ENCODE measurements around the gene GTSE1.

GTSE1 gene

GRCh38 chr22:46339956-46340355 lies 43.3 kb downstream of the GTSE1 start:
- TF ChIP-seq REST (IDR thresholded peaks at IDR 0.05; ENCODE audit: insufficient read depth in 1 of 2, low read depth in 2 of 2, low read length in 2 of 2) = no peak
- no peak for TF ChIP-seq SIN3A (IDR thresholded peaks at IDR 0.05; ENCODE audit: borderline replicate concordance, insufficient read depth, low read length)
- TF ChIP-seq POLR2AphosphoS5 (IDR thresholded peaks at IDR 0.05; ENCODE audit: low read depth, low read length) = no peak
- no peak for TF ChIP-seq TAF1 (IDR thresholded peaks at IDR 0.05; ENCODE audit: borderline replicate concordance, insufficient read depth, low read length)
- TF ChIP-seq FOXP2 (optimal IDR thresholded peaks at IDR 0.05; ENCODE audit: borderline replicate concordance, extremely low read depth, extremely low read length, insufficient read depth) = no peak

GRCh38 chr22:46340676-46341075 lies 44.0 kb downstream of the GTSE1 start:
- TF ChIP-seq POLR2AphosphoS5 (IDR thresholded peaks at IDR 0.05; ENCODE audit: low read depth, low read length) (no peak), TAF1 (IDR thresholded peaks at IDR 0.05; ENCODE audit: borderline replicate concordance, insufficient read depth, low read length) (no peak), SIN3A (IDR thresholded peaks at IDR 0.05; ENCODE audit: borderline replicate concordance, insufficient read depth, low read length) (no peak), FOXP2 (optimal IDR thresholded peaks at IDR 0.05; ENCODE audit: borderline replicate concordance, extremely low read depth, extremely low read length, insufficient read depth) (no peak), REST (IDR thresholded peaks at IDR 0.05; ENCODE audit: insufficient read depth in 1 of 2, low read depth in 2 of 2, low read length in 2 of 2) (no peak)

- TF ChIP-seq TAF1 (IDR thresholded peaks at IDR 0.05; ENCODE audit: borderline replicate concordance, insufficient read depth, low read length) (no peak), SIN3A (IDR thresholded peaks at IDR 0.05; ENCODE audit: borderline replicate concordance, insufficient read depth, low read length) (no peak), POLR2AphosphoS5 (IDR thresholded peaks at IDR 0.05; ENCODE audit: low read depth, low read length) (no peak), FOXP2 (optimal IDR thresholded peaks at IDR 0.05; ENCODE audit: borderline replicate concordance, extremely low read depth, extremely low read length, insufficient read depth) (no peak), REST (IDR thresholded peaks at IDR 0.05; ENCODE audit: insufficient read depth in 1 of 2, low read depth in 2 of 2, low read length in 2 of 2) (no peak)
These were observed 50.2 kb downstream of the GTSE1 start for GRCh38 chr22:46346680-46347405.

- TF ChIP-seq SIN3A (IDR thresholded peaks at IDR 0.05; ENCODE audit: borderline replicate concordance, insufficient read depth, low read length) (no peak), FOXP2 (optimal IDR thresholded peaks at IDR 0.05; ENCODE audit: borderline replicate concordance, extremely low read depth, extremely low read length, insufficient read depth) (no peak), TAF1 (IDR thresholded peaks at IDR 0.05; ENCODE audit: borderline replicate concordance, insufficient read depth, low read length) (no peak), POLR2AphosphoS5 (IDR thresholded peaks at IDR 0.05; ENCODE audit: low read depth, low read length) (no peak), REST (IDR thresholded peaks at IDR 0.05; ENCODE audit: insufficient read depth in 1 of 2, low read depth in 2 of 2, low read length in 2 of 2) (no peak)
These were observed 51.0 kb downstream of the GTSE1 start for GRCh38 chr22:46347646-46348045.
